IMR-90 (cell line): ENCODE results near the gene NDRG2.

Experiments used
- BHLHE40 ChIP-seq: fragments of 150-350 bp; IDR thresholded peaks from 2 replicates; pipeline ENCODE4 v1.6.1; 2016; ENCODE audit warnings: mild to moderate bottlenecking, low read depth, low read length
- CEBPB ChIP-seq: IDR thresholded peaks from 2 replicates; pipeline ENCODE4 v1.6.1; 2012; ENCODE audit warnings: low read depth, low read length, improper control_type of control experiment
- CHD1 ChIP-seq: IDR thresholded peaks from 2 replicates; pipeline ENCODE4 v1.6.1; 2012; ENCODE audit warnings: low read depth, low read length, improper control_type of control experiment
- CTCF ChIP-seq: conservative IDR thresholded peaks from 2 replicates; pipeline ENCODE4 v1.5.1; 2012; ENCODE audit warnings: mild to moderate bottlenecking, low read depth, low read length, improper control_type of control experiment
- MAFK ChIP-seq: IDR thresholded peaks from 2 replicates; pipeline ENCODE4 v1.6.1; 2012; ENCODE audit warnings: low read depth, low read length, improper control_type of control experiment
- MXI1 ChIP-seq: IDR thresholded peaks from 2 replicates; pipeline ENCODE4 v1.6.1; 2012; ENCODE audit warnings: low read depth, mild to moderate bottlenecking, low read length, moderate library complexity, borderline replicate concordance
- POLR2A ChIP-seq: IDR thresholded peaks from 2 replicates; pipeline ENCODE4 v1.6.1; 2012; ENCODE audit warnings: mild to moderate bottlenecking, low read depth, low read length
- RCOR1 ChIP-seq: IDR thresholded peaks from 2 replicates; pipeline ENCODE4 v1.6.1; 2012; ENCODE audit warnings: mild to moderate bottlenecking, low read length, improper control_type of control experiment; ENCODE audit not compliant: insufficient replicate concordance
- TF ChIP-seq, protein P1 (sequence below): fragments of 150-350 bp; IDR thresholded peaks from 2 replicates; pipeline ENCODE4 v1.6.1; 2017; ENCODE audit warnings: mild to moderate bottlenecking, antibody characterized with exemption, low read length, low read depth

DNA sequence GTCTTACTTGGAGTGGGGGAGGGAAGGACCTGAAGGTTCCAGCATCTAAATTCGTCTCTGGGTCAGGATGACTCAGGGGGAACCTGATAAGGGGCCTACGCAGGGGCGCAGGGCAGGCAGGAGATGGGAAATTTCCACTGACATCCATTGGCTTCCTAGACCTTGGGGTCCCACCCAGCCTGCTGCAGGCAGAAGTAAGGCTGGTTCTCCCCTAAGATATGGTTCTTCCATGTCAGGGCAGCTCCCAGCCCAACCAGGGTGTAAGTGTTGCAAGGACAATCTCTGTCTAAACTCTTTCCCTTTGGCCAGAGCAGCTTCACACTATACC, 2.1 kb upstream of the NDRG2 start:
- TF ChIP-seq CTCF: no peak
- TF ChIP-seq POLR2A: no peak
- TF ChIP-seq CHD1: no peak
- TF ChIP-seq BHLHE40: no peak
- no peak for TF ChIP-seq CEBPB
- TF ChIP-seq MAFK: no peak
- no peak for TF ChIP-seq RCOR1
- TF ChIP-seq MXI1: no peak
- TF ChIP-seq, protein P1, sequence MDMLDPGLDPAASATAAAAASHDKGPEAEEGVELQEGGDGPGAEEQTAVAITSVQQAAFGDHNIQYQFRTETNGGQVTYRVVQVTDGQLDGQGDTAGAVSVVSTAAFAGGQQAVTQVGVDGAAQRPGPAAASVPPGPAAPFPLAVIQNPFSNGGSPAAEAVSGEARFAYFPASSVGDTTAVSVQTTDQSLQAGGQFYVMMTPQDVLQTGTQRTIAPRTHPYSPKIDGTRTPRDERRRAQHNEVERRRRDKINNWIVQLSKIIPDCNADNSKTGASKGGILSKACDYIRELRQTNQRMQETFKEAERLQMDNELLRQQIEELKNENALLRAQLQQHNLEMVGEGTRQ: no peak
